Keratinocyte (primary cell): ENCODE measurements around the gene BLTP3A.

Experiments
- CTCF ChIP-seq, 3 experiments: IDR thresholded peaks in 1 of 3; conservative IDR thresholded peaks in 1 of 3; optimal IDR thresholded peaks in 1 of 3; 2 replicates in 2 of 3; 3 replicates in 1 of 3; pipeline versions ENCODE3 to v1.5.1; 2011; ENCODE audit warnings: low read length in 3 of 3, mild to moderate bottlenecking in 3 of 3, moderate library complexity in 2 of 3, control low read depth in 1 of 3, inconsistent platforms in 1 of 3; ENCODE audit not compliant: insufficient read depth in 2 of 3; ENCODE audit errors: extremely low read depth in 1 of 3
- EZH2 ChIP-seq: IDR thresholded peaks from one replicate; pipeline ENCODE4 v1.6.1; 2012; ENCODE audit warnings: inconsistent platforms, mild to moderate bottlenecking, low read length, moderate library complexity

- TF ChIP-seq CTCF (optimal IDR thresholded peaks at IDR 0.05 in 1 of 3, IDR thresholded peaks at IDR 0.05 in 1 of 3, conservative IDR thresholded peaks at IDR 0.05 in 1 of 3; ENCODE audit: extremely low read depth in 1 of 3, insufficient read depth in 2 of 3, low read length in 3 of 3), result no peak
- no peak for TF ChIP-seq EZH2
Measured at GRCh38 chr6:34836008-34836407, 44.1 kb downstream of the BLTP3A start.
